ENCODE measurements around the gene MCUB. TPM values are rescaled to one million over a fixed set of nuclear protein-coding genes. Genes with fewer than 3 reads are reported as not detected.

Gene MCUB
- total and polyA plus RNA-seq, 2 of the 13 experiments (the other 11 are each of a cell fraction or from before 2014, with no cell fraction given) = 0.95 to 2.2 TPM

DNA sequence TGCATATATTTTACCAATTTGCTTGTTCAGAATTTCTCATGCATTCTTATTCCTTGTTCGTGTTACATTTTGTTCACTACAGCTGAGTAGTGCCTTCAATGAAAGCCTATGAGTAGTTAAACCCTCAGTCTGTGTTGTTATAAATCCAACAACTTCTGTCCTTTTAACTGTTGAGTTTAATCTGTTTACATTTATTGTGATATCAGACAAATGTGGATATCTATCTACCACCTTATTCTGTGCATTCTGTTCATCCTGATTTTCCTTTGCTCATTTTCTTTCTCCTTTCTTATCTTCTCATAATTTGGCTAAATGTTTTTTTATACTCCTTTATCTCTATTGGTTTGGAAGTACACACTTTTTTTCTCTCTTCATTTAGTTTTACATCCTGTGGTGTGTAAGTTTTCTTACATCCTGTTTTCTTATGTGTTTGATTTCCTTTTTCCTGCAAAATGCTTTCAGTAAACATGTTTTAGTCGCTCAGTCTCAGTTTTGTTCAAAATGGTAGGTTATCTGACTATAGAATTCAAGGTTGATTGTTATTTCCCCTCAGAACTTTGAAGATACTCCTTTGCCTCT is 89.0 kb downstream of the MCUB start:
- no peaks in the 10 kb centered on the region for H3K79me2 ChIP-seq (ENCODE audit: insufficient read depth, low read length)
- H3K4me2 ChIP-seq (ENCODE audit: low read depth, low read length) = no peak overlapping the region
- no peaks in the 10 kb centered on the region for H3K9me3 ChIP-seq (ENCODE audit: low read length)
- 58% methylated on average over 2 of the region's 2 CpGs for WGBS (ENCODE audit: low lambda C conversion rate)
- DNase-seq (ENCODE audit: low spot score) (no peak), ATAC-seq (no peak), FAIRE-seq (no peak)
- CTCF ChIA-PET (ENCODE audit: low intra/inter-chr PET ratio, low total read pairs) = no interaction called here
- no TSS peak for BruUV-seq (replicated peaks)
- intact Hi-C loops (cut with micrococcal nuclease; ENCODE audit: unreplicated experiment) (no loop called here), in situ Hi-C loops (cut with HindIII; ENCODE audit: extremely low pct_ligation_motif_present, low pct_unique_long_range_greater_than_20kb) (no loop called here)
- H3K27ac ChIP-seq (ENCODE audit: extremely low read length, insufficient read depth, low read length) = no peak overlapping the region
- no peak for TF ChIP-seq ZFP36 (IDR thresholded peaks at IDR 0.05; ENCODE audit: borderline replicate concordance, low read depth, low read length, partially characterized antibody)
- no peak for TF ChIP-seq CREM (IDR thresholded peaks at IDR 0.05)
- TF ChIP-seq CREM (CRISPR knock-in tag; IDR thresholded peaks at IDR 0.05) = no peak
- no peak for TF ChIP-seq ZNF333 (CRISPR knock-in tag; IDR thresholded peaks at IDR 0.05; ENCODE audit: borderline replicate concordance)
- no peak for TF ChIP-seq RXRB (CRISPR knock-in tag; IDR thresholded peaks at IDR 0.05; ENCODE audit: borderline replicate concordance)
- TF ChIP-seq ZNF564 (CRISPR knock-in tag; IDR thresholded peaks at IDR 0.05) = no peak
- no peak for TF ChIP-seq NFKBIZ (CRISPR knock-in tag; IDR thresholded peaks at IDR 0.05)
- TF ChIP-seq ZNF143 (CRISPR knock-in tag; IDR thresholded peaks at IDR 0.05) = no peak
- TF ChIP-seq ZNF180 (CRISPR knock-in tag; IDR thresholded peaks at IDR 0.05; ENCODE audit: borderline replicate concordance, low read depth) = no peak
- no peak for TF ChIP-seq HOXD1 (CRISPR knock-in tag; IDR thresholded peaks at IDR 0.05)
- TF ChIP-seq ZNF550 (CRISPR knock-in tag; IDR thresholded peaks at IDR 0.05; ENCODE audit: borderline replicate concordance) = no peak
- TF ChIP-seq NR1H2 (CRISPR knock-in tag; IDR thresholded peaks at IDR 0.05; ENCODE audit: borderline replicate concordance, low read depth) = no peak
- TF ChIP-seq ZNF7 (CRISPR knock-in tag; IDR thresholded peaks at IDR 0.05) = no peak
- no peak for TF ChIP-seq ZNF121 (CRISPR knock-in tag; IDR thresholded peaks at IDR 0.05)
- TF ChIP-seq IRF2 (CRISPR knock-in tag; IDR thresholded peaks at IDR 0.05) = no peak
- TF ChIP-seq ZNF503 (CRISPR knock-in tag; IDR thresholded peaks at IDR 0.05) = no peak
- TF ChIP-seq NONO (IDR thresholded peaks at IDR 0.05) = no peak
- TF ChIP-seq NONO (CRISPR knock-in tag; conservative IDR thresholded peaks at IDR 0.05) = no peak
- TF ChIP-seq KDM6A (CRISPR knock-in tag; IDR thresholded peaks at IDR 0.05; ENCODE audit: low read depth) = no peak
- no peaks in the 10 kb centered on the region for H3K4me1 ChIP-seq (ENCODE audit: insufficient read depth, low read length)
- no peaks in the 10 kb centered on the region; a peak in 1 of 5 replicates for H3K27me3 ChIP-seq (ENCODE audit: control insufficient read depth in 1 of 2, insufficient read depth in 2 of 2, low read length in 2 of 2)
- no peak overlapping the region for H3K4me3 ChIP-seq (replicated peaks in 1 of 3; ENCODE audit: insufficient read depth in 1 of 3, low read depth in 2 of 3, low read length in 3 of 3)
- H3K9ac ChIP-seq (ENCODE audit: insufficient read depth, low read depth, low read length) = no peak overlapping the region
- 0 out of 5 replicates have a peak, but pooled peaks cover 0 to 2% of the 10 kb centered on the region in 2 experiments for H3K36me3 ChIP-seq (replicated peaks in 1 of 2; ENCODE audit: control insufficient read depth in 1 of 2, insufficient read depth in 2 of 2, low read length in 2 of 2)
- POLR2A ChIA-PET = no interaction called here
- H2AFZ ChIP-seq (ENCODE audit: low read length) = no peak overlapping the region
- H4K20me1 ChIP-seq (ENCODE audit: insufficient read depth, low read length) = no peaks in the 10 kb centered on the region
